ENCODE results near the gene RALGPS1.

The RALGPS1 gene

DNA sequence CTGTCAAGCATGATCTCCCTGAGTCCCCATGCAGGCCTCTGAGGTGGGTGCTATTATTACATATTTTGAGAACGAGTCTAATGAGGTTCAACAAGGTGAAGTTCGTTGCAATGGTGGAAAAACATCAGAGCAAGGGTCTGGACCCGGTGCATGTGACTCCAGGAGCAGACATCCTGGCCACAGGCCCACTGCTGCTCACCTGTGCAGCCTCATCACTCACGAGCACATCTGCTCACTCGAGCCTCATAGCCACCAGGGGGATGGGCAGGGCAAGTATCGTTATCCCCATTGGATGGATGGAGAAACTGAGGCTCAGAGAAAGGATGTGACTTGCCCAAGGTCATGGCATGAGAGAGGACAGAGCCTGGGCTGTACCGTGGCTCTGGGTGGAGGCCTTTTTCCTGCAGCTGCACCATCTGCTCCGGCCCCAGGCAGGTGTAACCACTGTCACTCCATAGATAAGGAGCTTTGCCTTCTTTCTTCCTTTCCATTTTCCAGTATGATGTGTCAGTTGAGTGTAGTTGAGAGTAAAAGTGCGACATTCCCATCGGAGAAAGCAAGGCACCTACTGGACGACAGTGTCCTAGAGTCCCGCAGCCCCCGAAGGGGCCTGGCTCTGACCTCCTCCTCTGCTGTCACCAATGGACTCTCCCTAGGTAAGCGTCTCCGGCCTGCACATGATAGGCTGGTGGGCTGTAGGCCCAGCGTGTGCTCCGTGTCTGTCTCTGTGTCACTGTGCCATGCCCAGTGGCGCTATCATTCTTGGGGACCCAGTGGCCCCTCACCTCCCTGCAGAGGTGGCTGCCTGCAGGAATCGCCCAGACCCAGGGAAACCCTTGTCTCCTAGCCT, 281.6 kb downstream of the RALGPS1 start:
- DNase-seq, result no peak

DNA sequence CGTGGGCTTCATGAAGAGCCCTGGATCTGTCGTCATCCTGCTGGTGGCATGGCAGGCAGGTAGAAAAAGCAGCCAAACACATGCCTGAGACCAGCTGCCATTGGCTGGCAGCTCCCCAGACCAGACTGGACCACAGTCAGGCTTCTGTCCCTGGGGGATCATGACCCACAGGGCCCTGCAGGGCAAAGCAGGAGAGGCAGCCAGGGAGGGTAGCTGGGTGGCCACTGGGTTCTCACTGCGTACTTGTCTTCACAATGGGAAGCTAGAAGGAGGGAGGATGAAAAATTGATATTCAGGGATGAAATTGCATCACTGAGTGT, 282.2 kb downstream of the RALGPS1 start:
- DNase-seq, result no peak

DNA sequence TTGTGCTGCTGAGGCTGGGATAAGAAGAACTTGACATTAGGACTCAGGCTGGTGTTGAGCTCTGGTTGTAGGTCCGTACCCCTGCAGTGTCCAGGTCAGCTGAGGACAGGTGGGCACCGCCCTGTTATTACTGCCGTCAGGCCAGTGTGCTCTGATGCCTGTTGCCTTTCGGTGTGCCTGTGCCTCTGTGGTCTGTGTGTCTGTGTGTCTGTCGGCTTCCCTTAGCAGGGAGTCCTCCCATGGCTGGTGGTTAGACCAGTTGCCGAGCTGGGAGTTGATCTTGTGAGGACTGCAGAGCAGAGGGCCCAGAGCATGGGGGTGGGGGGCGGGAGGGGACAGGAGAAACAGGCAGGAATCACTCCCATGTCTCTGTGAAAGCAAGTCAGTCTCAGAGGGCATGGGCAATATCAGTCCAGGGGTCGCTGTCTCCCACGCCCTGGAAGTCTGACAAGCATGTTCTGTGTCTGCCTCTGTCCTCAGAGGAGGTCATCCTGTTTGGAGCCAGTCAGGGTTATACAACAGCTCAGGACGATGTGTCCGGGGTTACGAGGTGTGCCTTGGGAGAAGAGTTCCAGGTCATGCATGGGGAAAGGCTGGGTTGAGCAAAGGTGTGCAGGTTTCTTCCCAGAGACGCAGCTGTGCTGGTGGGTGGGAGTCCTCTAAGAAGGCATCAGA, 282.7 kb downstream of the RALGPS1 start:
- no peak for DNase-seq

DNA sequence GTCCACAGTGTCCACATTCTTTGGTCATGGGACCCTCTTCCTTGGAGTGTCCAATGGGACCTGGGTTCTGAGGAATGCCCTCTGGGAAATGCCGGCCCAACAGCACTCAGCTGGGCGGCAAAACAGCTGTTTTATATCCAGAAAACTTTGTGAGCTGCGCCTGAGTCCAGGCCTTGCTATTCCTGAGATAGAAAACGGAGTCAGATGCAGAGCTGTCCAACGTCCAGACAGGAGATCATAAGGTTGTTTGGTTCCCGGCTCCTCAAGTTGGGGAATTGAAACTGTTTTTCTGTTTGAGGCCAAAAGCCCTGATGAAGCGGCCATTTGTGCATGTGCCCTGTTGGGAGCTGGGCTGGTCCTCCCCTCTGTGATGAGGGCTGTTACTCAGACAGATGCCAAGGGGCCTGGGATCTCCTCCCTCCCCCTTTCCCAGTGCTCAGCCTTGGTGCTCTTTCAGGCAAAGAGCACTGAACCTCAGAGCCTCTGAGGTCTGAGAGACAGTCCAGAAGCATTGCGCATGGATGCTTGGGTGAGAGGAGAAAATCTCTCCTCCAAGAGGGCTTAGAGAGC, 283.4 kb downstream of the RALGPS1 start:
- DNase-seq, result no peak

DNA sequence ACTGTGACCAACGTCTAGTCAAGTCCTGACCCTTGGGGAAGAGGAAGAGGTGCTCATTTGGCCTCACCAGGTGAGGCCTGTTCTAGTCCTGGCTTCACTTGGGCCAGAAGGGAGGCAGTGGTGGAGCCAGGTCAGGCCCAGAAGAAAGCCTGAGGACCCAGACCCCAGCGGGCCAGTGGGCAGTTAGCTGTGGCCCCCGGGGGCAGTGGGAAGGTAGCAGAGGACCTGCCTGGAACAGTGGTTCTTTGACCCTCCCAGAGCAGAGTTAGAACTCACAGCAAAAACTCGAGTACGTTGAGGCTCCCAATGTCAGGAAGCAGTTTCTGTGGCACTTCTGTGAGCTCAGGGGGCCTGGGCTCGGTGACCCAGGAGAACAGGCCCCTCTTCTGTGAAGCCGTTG, 284.0 kb downstream of the RALGPS1 start:
- DNase-seq, result no peak

DNA sequence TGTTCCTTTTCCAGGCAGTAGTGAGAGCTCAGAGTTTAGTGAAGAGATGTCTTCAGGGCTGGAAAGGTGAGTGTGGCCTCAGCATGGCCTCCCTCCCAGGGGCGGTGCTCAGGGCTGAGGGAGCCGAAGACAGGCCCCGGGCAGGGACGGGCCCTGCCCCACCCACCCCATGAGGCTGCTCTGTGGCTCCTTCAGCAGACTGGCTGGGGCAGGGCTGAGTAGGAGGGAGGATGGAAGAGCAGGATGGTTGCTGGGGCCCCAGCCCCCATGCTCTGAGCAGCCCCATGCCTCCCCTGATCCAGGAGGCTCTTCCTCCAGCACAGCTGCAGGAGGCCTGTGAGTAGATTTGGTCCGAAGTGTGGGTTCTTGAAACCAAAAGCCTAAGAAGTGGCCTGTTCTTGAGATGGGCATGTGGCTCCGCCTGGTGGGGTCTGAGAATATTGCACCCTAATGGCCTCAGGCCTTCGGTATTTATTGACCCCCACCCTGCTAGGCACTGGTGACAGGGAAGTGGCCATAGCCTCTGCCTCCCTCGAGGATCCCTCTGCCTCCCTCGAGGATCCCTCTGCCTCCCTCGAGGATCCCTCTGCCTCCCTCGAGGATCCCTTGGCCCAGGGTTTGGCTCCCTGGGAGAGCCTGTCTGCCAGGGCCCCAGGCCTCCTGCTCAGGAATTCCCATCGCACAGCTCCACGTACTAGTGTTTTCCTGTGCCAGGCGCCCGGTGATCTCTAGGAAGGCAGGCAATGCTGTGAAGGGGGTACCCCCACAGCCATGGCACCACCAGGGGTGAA, 284.6 kb downstream of the RALGPS1 start:
- peak; percentile 76 to 84 (median 84) for DNase-seq

DNA sequence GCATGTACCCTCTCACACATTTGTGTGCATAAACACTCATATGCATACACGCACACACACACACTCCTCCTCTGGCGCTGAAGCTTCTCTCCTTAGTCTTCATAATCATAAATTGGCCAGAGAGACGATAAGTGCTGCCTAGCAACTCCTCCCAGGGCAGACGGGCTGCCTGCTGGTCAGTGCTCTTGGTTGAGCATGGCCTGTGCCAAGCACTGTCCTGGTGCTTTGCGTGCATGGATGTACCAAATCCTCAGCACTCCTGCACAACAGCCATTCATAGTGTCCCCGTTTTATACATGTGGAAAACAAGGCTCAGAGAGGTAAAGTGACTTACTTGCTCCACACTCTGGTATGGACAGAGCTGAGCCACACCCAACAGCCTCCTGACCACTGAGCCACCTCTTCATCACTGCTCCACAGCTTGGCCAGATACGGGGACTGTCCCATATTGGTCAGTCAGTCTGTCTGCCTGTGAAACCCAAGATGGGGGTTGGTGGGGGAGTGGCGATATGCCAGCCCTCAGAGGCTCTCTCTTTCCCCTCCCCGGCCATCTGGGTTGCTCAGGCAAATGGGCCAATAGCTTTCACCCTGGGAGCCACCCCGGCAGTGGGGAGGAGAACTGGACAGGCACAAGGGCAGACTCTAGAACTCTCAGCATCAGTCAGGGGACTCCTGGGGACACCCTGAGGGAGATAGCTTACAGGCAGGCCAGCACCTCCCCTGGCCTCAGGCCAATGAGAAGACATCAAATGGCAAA, 285.7 kb downstream of the RALGPS1 start:
- DNase-seq, result no peak

DNA sequence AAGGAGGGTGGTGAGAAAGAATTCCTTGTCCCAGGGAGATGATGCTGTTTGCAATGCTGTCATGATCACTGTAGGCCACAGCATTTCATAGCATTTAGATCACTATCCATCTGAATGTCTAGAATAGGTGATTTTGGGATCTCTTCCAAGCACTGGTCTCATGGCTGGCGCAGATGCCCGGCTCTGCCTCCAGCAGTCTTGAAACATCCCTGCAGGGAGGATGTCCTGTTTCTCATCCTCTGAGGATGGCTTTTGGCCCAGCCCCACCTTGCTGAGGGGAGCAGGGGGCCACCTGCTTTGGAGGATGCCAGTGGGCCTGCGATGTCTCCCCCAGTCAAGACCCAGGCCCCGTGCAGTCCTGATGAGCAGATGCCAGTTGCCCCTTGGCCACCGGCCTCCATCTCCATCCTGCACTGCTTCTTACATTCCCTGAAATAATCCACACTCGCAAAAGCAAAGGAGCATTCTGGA, 286.5 kb downstream of the RALGPS1 start:
- no peak for DNase-seq

DNA sequence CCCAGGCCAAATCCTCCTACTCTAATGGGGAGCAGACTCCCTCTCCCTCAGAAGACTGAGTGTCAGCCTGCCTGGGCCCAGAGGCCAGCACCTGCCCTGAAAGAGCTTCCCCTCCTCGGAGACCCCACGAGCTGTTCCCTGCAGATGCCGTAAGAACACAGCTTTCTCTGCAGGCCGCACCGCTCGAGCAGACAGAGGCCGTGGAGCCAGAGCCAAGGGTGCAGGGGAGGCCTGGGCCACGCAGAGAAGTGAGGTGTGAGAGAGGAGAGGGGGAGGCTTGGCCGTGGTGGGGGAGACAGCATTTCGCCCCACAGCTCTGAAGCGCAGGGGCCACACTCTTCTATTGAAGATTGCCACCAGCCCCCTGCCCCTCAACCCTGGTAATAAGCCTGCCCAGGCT, 287.1 kb downstream of the RALGPS1 start:
- DNase-seq, result no peak

DNA sequence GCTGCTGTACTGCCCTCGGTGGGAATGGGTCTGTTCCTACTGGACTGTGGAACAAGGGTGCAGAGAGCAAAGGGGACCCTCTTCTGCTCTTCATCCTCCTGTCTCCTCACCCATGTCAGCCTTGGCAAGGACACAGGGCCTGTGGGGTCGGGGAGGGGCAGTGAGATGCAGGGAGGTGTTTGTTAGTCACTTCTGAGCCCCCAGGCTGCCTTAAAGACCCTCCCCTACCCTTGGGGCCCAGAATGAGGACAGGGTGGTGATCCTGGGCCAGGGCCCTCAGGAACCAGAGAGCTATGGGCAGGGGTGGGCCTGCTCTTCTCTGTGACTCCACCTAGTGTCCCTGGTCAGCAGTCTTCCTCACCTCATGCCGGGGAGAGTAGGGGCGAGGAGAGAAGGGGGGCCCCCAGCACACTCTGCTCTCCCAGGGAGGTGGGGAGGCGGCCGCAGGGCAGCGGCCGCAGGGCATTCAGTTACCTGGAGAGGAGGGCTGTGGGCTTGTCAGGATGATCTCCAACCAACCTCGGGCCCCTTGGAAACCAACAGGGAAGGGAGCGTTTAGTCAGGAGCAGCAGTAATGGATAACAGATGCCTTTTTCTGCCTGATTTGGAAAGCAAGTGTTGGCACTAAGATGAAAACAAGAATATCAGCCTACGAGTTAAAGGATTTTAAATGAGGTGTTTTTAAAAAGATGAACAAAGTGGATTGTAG, 288.0 kb downstream of the RALGPS1 start:
- DNase-seq, result no peak

DNA sequence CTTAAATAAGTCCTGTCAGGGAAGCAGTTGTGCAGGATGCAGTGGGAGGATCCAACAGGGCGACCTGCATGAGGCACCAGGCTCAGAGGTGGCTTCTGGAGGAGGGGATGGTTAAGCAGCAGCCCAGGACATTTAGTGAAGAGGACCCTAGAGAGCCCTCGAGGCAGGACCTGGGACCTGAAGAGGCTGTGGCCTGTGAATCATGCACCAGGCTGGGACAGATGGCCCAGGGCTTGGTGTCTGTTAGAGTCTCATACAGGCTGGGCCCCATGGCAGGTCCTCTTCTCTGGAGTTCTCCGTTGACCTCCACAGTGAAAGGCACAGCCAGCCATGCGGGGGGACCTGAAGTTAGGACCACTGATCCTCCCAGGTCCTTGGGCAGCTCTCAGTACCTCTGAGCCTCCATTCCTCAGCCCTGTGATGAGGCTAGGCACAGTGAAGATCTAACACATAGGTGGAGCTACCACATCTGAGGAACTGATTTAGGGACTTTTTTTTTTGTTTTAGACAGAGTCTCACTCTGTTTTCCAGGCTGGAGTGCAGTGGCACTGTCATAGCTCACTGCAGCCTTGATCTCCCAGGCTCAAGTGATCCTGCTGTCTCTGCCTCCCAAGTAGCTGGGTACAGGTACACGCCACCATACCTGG, 289.2 kb downstream of the RALGPS1 start:
- DNase-seq, result no peak

DNA sequence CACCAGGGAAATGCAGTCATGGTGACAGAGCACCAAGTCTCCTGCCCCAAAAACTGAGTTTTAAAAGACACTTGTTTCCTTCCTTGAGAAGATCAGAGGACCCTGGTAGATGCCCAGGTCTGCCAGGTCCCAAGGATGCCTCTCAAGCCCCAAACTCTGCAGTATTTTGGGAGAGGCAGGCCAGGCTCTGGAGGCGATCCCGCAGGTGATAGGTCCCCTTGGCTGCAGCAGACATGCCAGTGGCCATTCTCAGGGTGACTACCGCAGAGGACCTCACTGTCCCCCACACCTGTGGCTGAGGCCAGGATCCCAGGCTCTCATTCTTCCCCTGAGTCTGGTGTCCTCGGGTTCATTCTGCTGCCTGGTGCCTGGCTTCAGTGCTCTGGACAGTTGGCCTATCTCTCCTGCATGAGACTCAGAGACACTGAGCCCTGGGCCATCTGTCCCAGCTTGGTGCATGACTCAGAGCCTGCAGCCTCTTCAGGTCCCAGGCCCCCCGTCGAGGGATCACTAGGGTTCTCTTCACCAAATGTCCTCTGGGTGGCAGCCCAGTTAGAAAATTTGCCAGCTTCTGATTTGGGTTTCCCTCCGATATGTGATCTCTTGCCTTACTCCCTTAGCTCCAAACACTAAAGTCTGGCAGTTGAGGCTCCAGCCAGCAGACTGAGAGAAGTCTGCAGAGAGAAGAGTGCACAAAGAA, 290.3 kb downstream of the RALGPS1 start:
- peak; percentile 28 to 47 (median 33) for DNase-seq

DNA sequence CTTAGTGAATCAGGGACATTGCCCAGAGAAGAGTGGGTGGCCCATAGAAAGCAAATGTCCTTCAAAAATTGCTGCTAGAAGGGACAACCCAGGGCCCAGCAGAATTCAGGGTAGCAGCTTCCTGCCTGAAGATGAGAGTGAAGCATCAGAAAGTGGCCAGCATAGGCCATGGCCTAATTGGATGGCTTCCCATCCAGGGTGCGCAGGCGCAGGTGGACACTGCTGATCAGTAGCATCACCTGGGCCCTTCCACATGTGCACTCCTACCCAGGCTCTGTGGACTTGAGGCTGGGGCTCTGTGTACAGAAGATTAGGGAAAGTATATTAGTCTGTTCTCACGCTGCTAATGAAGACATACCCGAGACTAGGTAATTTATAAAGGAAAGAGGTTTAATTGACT, 291.4 kb downstream of the RALGPS1 start:
- DNase-seq, result no peak

DNA sequence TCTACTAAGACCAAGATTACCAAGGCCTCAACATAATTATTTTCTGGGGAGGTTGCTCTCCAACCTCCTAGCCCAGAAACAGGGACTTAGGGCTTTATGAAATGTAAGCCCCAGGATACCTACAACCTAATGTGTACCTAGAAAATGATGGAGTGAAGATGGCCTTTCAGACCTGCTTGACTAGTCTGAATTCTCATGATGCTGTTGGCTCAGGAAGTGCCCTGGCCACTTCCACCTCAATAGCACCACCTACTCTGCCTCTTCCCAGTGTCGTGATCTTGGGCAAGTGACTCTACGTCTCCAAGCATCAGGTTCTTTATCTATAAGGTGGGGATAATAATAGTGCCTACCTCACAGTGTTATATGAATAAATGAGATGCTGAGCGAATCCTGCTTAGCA, 292.1 kb downstream of the RALGPS1 start:
- no peak for DNase-seq

DNA sequence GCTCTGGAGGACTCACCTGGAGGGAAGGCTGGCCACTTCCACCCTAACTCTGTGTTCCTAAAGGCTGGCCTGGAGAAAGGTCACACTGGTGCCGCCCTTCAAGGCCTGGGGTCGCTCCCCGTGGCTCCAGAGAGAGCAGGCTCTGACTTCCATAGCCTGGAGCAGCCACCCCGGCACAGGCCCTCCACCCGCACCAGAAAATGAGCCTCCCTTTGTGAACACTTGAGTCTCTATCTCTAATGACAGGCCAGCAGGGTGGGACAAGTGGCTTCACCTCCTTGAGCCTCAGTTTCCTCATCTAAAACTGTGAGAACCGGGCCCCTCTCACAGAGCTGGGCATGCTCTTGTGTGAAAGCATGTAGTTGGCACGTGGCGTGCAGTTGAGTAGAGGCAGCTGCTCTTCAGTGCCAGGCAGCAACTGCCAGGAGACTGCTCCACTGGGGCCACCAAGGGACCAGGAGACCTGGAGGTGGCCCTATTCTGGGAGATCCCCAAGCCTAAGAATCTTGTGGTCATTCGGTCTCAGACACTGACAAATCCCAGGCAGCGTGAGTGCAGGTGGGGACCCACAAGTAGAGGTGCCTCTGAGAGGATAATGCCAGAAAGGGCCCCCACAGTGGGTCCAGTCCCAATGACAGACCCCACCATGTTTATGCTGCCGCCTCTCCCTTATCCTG, 293.3 kb downstream of the RALGPS1 start:
- no peak for DNase-seq

DNA sequence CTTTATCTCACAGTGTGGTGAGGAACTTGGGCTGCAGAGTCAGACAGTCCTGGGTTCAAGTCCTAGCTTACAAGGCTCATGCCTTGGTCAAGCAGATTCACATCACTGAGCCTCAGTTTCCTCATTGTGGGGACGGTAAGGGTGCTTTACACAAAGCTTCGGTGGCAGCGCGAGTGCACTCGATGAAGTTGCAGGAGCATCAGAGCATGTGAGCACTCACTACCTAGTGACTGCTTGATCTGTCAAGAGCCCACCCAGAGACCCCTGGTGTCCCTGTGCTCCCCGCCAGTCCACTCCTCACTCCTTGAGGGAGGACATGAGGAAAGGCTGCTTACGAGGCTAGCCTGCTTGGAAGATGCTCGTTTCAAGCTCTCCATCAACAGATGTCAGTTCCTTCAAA, 293.8 kb downstream of the RALGPS1 start:
- DNase-seq, result no peak

DNA sequence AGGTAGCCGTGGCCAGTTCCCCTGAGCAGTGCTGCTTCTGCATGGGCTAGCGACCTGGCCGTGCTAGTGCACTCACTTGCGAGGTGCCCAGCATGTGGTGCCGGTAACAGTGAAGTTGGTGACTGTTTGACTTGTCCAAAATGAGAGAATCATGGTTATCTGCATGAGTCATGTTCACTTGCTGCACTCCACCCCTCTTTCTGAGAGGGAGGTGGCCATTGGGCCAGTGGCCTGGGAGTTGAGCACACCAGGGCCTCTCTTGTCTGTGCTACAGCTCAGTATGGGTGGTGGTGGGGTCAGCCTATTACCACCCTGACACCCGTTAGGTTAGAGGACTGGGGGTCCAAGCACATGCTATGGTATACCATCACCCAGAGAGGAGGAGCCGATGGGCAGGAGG, 294.6 kb downstream of the RALGPS1 start:
- no peak for DNase-seq

DNA sequence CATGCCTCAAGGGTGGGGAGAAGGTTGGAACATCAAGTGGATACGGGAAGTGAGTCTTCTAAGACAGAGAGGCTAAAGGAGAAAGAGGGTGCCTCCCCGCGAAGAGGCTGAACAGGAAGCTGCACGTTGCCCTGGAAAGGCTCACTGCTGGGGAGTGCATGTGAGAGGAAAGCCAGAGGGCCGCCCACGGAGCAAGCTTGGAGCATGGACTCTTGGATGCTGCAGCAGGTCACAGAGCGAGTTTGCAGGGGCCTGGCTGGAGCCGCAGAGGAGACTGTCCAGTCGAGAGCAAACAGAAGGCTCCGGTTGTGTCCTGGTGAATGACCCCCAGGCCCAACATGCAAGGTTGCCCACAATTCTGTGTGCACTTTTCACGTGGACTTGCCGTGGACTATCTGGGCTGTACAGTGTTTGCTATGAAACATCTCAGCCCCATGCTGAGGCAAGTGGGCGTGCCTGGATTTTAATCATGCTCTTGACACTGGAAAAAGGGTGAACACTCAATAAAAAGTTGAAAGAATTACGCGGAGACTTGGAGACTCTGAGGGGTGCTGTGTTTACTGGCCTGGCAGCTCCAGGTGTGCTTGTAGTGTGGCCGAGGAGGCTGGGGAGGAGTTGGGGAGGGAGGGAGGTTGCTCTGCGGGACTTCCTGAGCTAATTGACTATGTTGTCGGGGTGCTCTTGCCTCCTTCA, 295.5 kb downstream of the RALGPS1 start:
- DNase-seq, result peak in 2 of 3 donors; percentile 11 to 48

Measured in suppressor macrophage treated with lipopolysaccharide for 1 hour (primary cell).